Stimulated activated naive CD4-positive, alpha-beta T cell (primary cell): ENCODE measurements around the gene PIGB.
"Not testable (repeated sequence)": the region's sequence is repeated elsewhere in the genome, so short reads cannot be mapped to it uniquely, and the experiment has no call there.

ENCODE experiments used
- DNase-seq, 6 experiments: peaks; one replicate each; lab custom pipeline; 2025; lab: John Stamatoyannopoulos, UW

Gene PIGB

DNA sequence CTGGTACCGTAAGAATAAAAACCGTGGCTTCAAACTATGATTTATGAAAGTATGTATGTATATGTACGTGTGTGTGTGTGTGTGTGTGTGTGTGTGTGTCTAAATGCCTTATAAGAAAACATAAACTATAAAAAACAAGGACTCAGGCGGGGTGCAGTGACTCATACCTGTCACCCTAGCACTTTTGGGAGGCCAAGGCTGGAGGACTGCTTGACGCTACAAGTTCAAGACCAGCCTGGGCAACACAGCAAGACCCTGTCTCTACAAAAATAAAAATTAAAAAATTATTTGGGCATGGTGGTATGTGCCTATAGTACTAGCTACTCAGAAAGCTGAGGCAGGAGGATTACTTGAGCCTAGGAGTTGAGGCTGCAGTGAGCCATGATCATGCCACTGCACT, 60.1 kb downstream of the PIGB start:
- no peak for DNase-seq

DNA sequence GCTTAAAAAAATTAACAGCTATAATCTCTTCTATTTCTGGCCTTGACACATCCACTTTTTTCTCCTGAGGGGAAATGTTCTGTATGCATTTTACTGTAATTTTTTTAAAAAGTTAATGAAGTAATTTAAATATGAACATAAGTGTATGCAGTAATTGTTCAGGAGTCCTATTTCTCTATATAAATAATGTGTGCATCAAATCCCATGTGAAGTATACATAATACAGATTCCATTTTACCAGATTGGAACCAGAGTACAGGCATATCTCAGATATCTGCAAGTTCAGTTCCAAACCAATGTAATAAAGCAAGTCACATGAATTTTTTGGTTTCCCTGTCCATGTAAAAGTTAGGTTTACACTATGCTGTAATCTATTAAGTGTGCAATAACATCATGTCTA, 62.6 kb downstream of the PIGB start:
- no peak for DNase-seq

DNA sequence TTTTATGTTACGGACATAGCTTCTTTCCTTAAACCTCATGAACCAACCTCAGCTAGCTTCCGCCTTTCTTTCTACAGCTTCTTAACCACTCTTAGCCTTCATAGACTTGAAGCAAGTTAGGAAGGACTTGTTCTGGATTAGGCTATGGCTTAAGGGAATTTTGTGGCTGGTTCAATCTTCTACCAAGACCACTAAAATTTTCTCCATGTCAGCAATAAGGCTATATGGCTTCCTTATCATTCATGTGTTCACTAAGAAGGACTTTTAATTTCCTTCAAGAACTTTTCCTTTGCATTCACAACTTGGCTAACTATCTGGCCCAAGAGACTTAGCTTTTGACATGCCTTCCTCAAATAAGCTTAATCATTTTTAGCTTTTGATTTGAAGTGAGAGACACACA, 64.7 kb downstream of the PIGB start:
- DNase-seq: no peak

DNA sequence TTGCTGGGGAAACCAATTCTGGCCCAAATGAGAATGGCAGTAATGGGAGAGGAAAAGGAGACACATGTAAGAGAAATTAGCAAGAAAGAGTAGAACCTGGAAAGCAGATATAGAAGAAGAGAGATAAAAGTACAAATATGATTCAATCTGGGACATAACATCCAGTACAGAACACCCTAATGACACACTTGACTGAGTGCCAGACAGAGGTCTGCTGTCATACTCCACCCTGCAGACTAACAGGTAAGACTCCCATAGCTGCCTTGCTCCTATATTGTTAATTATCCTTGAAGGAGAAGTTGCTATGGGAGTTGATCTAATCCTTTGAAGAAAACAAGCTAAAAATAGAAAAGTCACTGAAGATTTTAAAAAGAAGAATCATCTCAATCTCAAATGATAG, 68.0 kb downstream of the PIGB start:
- no peak for DNase-seq

DNA sequence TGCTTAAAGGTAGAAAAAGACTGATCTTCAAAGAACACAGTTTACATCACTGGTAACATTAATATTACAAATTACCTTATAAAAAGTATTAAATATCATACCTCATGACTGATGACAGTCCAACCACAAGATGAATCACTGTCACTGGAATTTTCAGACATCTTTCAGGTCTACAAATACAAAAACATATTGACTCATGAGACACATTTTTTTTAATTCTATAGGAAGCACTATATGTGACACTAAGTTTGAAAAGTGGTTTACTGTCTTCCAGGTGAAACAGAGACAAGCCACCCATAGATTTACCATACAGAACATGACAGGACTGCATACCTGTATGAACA, 70.2 kb downstream of the PIGB start:
- no peak for DNase-seq

DNA sequence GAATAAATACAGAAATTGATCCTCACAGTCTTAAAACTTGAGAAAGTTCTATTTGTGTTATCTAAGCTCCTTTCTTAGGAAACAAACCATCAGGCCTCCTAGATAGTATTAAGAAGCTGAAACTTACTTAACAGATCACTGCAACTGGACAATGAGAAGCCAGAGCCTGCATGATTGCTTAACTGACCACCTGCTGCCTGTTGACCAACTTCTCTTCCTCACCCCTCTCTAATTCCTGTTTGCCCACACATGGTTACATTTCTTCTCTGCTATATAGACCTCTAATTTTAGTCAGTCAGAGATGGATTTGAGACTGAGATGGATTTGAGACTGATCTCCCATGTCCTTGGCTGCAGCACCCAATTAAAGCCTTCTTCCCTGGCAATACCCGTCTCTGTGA, 75.7 kb downstream of the PIGB start:
- DNase-seq: no peak

DNA sequence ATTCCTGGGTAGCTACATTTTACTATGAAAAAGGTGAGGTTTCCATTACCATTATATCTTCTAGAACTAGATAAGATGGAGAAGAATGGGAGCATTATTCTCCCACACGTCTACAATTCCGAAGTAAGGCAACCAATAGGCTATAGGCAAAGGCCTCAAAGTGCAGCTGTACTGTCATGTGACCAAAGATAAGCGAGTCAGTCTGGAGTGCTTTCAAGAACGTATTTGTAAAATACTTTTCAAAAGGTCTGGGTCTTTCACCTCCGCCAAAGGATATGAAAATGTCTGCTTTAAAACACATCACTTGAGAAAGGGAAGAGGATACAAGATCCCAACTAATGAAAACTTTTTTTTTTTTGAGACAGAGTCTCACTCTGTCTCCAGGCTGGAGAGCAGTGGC, 79.2 kb downstream of the PIGB start:
- DNase-seq: no peak

DNA sequence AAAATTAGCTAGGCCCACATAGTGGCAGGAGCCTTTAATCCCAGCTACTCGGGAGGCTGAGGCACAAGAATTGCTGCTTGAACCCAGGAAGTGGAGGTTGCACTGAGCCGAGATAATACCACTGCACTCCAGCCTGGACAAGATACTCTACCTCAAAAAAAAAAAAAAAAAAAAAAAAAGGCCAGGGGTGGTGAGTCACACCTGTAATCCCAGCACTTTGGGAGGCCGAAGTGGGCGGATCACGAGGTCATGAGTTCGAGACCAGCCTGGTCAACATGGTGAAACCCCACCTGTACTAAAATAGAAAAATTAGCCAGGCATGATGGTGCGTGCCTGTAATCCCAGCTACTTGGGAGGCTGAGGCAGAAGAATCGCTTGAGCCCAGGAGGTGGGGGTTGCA, 81.0 kb downstream of the PIGB start:
- DNase-seq: not testable (repeated sequence)

DNA sequence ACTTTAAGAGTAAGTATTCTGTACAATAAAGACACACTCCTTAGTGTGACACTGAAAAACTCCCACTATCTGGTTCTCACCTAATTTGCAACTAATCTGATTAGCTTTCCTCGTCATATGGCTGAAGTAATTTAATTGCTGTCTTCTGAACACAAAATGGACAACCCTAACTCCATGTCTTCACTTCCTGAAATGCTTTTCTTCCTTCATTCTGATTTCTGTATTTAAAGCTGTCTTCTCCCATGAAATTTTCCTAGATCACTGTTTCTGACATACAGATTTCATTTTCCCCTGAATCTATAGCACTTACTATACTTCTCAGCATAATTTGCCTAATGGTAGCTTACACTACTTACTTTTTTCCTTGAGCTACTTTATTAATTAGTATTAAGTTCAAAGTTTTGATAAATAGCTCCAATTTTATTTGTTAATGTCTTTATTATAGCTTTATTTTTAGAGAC, 82.8 kb downstream of the PIGB start:
- no peak for DNase-seq

DNA sequence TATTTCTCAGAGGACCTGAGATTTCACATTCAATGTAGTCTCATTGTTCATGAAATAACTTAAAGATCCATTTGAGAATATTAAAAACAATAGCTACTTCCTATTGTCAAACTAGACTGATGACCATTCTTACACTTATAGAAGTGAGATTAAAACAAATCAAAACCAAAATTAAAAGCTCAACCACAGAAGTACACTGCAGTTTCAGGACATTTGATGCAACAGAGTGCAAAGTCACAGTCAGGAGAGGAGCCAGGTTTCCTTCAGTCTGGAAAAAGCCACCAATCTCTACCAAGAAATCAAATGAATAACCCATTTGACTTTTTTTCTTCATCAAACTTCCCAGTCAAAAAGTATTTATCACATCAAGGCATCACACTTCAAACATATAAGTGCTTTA, 83.7 kb downstream of the PIGB start:
- no peak for DNase-seq

DNA sequence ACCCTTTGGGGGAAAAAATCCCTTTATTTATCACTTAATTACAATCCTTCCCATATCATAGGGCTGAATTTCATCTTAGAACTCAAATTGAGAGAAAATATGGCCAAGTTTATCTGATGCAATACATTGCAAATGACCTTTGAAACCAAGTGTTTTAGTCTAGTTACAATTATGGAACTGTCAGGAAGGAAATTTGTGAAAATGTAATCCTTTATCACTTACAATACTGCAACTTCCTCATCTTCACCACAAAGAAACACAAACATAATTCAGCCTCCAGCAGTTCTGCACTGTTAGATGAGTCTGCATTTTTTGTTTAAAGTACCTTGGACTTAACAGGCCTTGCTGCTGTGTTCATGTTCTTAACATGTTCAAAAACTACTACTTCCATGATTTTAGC, 84.5 kb downstream of the PIGB start:
- DNase-seq: peak in 1 of 6 experiments; percentile 2
